T47D (cell line): ENCODE data around the gene DKC1.
"Not testable (repeated sequence)": the region's sequence is repeated elsewhere in the genome, so short reads cannot be mapped to it uniquely, and the experiment has no call there.

Experiments used
- DNase-seq, 2 experiments: peaks; one replicate each; pipeline versions ENCODE4 v3.0.0 to v3.0.0-alpha.2; 2011 to 2012; ENCODE audit warnings: low read depth in 1 of 2, low spot score in 1 of 2
- JUND ChIP-seq: IDR thresholded peaks from 2 replicates; pipeline ENCODE4 v1.6.1; 2012; ENCODE audit warnings: low read depth
- in situ Hi-C: cut with HindIII; loops from 2 replicates; pipeline ENCODE4 v1.10.0; 2016; ENCODE audit warnings: low sequenced_read_pairs, low pct_unique_long_range_greater_than_20kb

DKC1 gene

GRCh38 chrX:154804261-154804956 lies 41.7 kb downstream of the DKC1 start:
- no peak for TF ChIP-seq JUND
- in situ Hi-C loops, result no loop called here

DNA sequence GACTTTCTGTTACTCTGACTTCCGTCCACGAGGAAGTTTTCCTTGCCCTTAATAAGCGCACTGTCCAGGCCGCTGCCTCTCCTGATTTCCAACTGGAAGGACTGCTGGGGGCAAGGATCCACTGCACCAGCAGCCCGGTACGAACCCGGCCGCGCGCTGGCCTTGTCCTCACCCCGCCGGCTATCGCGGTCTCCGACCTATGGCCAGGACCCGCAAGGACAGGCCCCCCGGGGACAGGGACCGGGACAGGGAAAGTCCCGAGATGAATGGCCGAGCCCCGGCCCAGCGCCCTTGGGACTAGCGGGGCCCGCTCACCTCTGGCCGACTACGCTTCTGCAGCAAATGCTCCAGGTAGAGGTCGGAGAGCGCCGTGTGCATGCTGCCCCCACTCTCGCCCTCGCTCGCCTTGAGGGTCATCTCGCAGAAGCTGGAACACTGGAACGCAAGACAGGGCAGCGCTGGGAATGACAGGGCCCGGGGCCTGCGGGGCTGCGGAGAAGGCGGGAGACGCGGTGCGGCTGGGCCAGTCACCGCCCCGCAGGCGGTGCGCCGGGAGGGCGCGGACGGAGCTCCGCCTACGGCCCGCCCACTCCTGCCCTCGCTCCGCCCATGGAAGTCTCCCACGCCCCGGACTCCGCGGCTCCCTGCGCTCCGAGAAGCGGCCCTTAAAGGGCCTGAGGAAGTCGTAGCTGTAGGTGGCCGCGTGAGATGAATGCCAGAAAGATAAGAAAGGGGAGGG lies 42.5 kb downstream of the DKC1 start, which contains the start of gene MPP1:
TSS of gene MPP1 (minus strand) at position 529 of the 739 bp plus-strand sequence. CDS start at position 417, 112 bp downstream.
- TF ChIP-seq JUND, result no peak
- peak; percentile 51 to 64 for DNase-seq
- in situ Hi-C loops, result no loop called here

More at GRCh38 chrX:154804261-154804956, 41.7 kb downstream of the DKC1 start:
- DNase-seq, result no peak

DNA sequence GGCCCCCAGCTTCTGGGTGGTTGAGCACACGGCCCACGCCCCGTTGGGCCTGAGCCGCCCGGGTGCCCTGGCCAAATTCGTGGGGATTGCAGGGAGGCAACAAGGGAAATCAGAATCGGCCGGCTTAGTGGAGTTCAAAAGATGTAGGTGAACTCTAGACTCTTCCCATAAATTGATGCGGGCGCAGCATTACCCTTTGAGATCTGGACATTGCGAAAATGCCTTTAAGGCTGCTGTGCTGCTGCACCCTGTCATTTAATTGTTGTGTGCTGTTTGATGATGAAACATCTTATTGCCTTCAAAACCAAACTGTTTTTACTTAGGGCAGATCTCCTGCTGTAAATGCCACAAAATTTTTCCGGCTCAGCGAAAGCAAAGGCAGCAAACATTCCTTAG lies 43.0 kb downstream of the DKC1 start:
- in situ Hi-C loops, result no loop called here
- DNase-seq, result peak in 1 of 2 experiments; percentile 0
- TF ChIP-seq JUND, result no peak

- DNase-seq, result no peak
- no peak for TF ChIP-seq JUND
- in situ Hi-C loops, result no loop called here
Measured at GRCh38 chrX:154806837-154807501, 44.3 kb downstream of the DKC1 start.

DNA sequence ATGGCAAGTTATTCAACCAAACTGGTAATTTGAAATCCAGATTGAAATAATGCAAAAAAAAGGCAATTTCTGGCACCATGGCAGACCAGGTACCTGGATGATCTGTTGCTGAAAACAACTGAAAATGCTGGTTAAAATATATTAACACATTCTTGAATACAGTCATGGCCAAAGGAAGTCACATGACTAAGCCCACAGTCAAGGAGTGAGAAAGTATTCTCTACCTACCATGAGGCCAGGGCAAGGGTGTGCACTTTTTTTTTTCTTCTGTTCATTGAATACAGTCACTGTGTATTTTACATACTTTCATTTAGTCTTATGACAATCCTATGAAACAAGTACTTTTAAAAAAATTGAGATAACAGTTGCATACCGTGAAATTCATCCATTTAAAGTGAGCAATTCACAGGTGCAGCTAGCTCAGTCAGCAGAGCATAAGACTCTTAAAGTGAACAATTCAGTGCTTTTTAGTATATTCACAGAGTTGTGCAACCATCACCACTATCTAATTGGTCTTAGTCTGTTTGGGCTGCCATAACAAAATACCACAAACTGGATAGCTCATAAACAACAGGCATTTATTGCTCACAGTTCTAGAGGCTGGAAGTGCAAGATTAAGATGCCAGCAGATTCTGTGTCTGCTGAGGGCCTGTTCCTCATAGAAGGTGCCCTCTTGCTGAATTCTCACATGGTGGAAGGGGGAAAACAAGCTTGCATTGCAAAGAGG lies 47.4 kb downstream of the DKC1 start:
- TF ChIP-seq JUND, result no peak
- in situ Hi-C loops, result no loop called here
- DNase-seq, result no peak

- no peak for TF ChIP-seq JUND
- DNase-seq, result no peak
- in situ Hi-C loops, result no loop called here
Measured at GRCh38 chrX:154812341-154813101, 49.9 kb downstream of the DKC1 start.

GRCh38 chrX:154813801-154814200 lies 51.1 kb downstream of the DKC1 start:
- no peak for TF ChIP-seq JUND
- DNase-seq, result no peak
- in situ Hi-C loops, result no loop called here

- no peak for TF ChIP-seq JUND
- DNase-seq, result no peak
- in situ Hi-C loops, result no loop called here
Measured at GRCh38 chrX:154815274-154815818, 52.7 kb downstream of the DKC1 start.

GRCh38 chrX:154816326-154816898 lies 53.7 kb downstream of the DKC1 start:
- DNase-seq, in situ Hi-C loops: not testable (repeated sequence)

DNA sequence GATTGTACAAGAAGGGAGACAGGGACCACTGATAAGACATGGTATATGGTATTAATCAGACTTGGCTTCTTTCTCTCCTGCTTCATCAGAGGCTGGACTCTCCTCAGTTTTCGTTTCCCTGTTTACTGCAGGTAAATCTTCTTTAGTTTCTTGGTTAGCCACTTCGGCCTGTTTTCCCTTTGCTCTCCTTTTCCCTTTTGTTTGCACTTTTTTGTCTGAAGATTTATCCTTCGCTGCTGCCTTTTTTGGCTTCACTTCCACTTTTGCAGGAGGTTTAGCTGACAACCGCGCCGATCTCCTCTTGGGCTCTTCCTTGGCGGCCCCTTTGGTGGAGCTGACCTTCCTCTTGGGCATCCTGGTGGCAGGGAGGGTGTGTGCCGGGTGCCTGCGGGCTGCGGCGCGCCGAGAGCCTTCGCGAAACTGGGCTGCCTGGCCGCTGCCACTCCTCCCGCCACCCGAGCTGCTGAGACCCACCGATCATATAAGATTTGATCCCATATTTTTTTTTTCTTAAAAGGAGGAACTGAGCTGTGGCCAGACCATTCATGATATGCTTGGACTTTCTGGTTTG lies 54.5 kb downstream of the DKC1 start:
- DNase-seq, in situ Hi-C loops: not testable (repeated sequence)
